NCI-H345 treated with DMSO at 0.1 percent for 48 hours (cell line): ENCODE measurements around the gene CPB1.
"Not testable (repeated sequence)": the region's sequence is repeated elsewhere in the genome, so short reads cannot be mapped to it uniquely, and the experiment has no call there.

Experiments used
- DNase-seq: peaks from one replicate; lab custom pipeline; 2025; ENCODE audit not compliant: unreplicated experiment; lab: John Stamatoyannopoulos, UW

CPB1 gene

GRCh38 chr3:148827585-148827984, at the start of gene CPB1:
Gene CPB1 (plus strand): TSS chr3:148827811. CDS start chr3:148827824, 13 bp downstream.
- DNase-seq: no peak

GRCh38 chr3:148778926-148779325, 48.7 kb upstream of the CPB1 start:
- DNase-seq: no peak

- DNase-seq: not testable (repeated sequence)
Observed at GRCh38 chr3:148785026-148785425, 42.6 kb upstream of the CPB1 start.

- DNase-seq: not testable (repeated sequence)
Observed at GRCh38 chr3:148786159-148786558, 41.5 kb upstream of the CPB1 start.

- DNase-seq: no peak
Observed at GRCh38 chr3:148789146-148789545, 38.5 kb upstream of the CPB1 start.

GRCh38 chr3:148789906-148790305, 37.7 kb upstream of the CPB1 start:
- DNase-seq: no peak

GRCh38 chr3:148790370-148790769, 37.2 kb upstream of the CPB1 start:
- DNase-seq: no peak

GRCh38 chr3:148790851-148791735, 36.5 kb upstream of the CPB1 start:
- DNase-seq: no peak

- no peak for DNase-seq
Observed at GRCh38 chr3:148791920-148792319, 35.7 kb upstream of the CPB1 start.

GRCh38 chr3:148792516-148792915, 35.1 kb upstream of the CPB1 start:
- DNase-seq: no peak

- no peak for DNase-seq
Observed at GRCh38 chr3:148796799-148797198, 30.8 kb upstream of the CPB1 start.

GRCh38 chr3:148797795-148798194, 29.8 kb upstream of the CPB1 start:
- no peak for DNase-seq

- no peak for DNase-seq
Observed at GRCh38 chr3:148800414-148800813, 27.2 kb upstream of the CPB1 start.

- DNase-seq: no peak
Observed at GRCh38 chr3:148809835-148810234, 17.8 kb upstream of the CPB1 start.

- no peak for DNase-seq
Observed at GRCh38 chr3:148815316-148816110, 12.1 kb upstream of the CPB1 start.

GRCh38 chr3:148816427-148816826, 11.2 kb upstream of the CPB1 start:
- DNase-seq: no peak

GRCh38 chr3:148816981-148817525, 10.6 kb upstream of the CPB1 start:
- no peak for DNase-seq

GRCh38 chr3:148820361-148821245, 7.0 kb upstream of the CPB1 start:
- no peak for DNase-seq

GRCh38 chr3:148823026-148823425, 4.6 kb upstream of the CPB1 start:
- no peak for DNase-seq

- no peak for DNase-seq
Observed at GRCh38 chr3:148825476-148825875, 2.1 kb upstream of the CPB1 start.
